NCI-H69 (cell line): ENCODE data around the gene MLPH.
A peak's percentile ranks its signal among the peaks of the same experiment; 100 is the strongest.

Experiments
- DNase-seq: peaks from one replicate; lab custom pipeline; 2025; lab: John Stamatoyannopoulos, UW

MLPH gene

GRCh38 chr2:237497009-237497837, 10.2 kb downstream of the MLPH start:
- DNase-seq, result peak; percentile 75

- DNase-seq, result no peak
These were observed 10.8 kb downstream of the MLPH start for GRCh38 chr2:237497838-237498186.

- no peak for DNase-seq
These were observed 11.3 kb downstream of the MLPH start for GRCh38 chr2:237498341-237498740.

- peak; percentile 5 for DNase-seq
These were observed 13.8 kb downstream of the MLPH start for GRCh38 chr2:237500681-237501424.

- DNase-seq, result no peak
These were observed 15.0 kb downstream of the MLPH start for GRCh38 chr2:237501892-237502513.

GRCh38 chr2:237503201-237503600, 16.1 kb downstream of the MLPH start:
- no peak for DNase-seq

GRCh38 chr2:237505188-237505939, 18.3 kb downstream of the MLPH start:
- no peak for DNase-seq

- DNase-seq, result no peak
These were observed 20.5 kb downstream of the MLPH start for GRCh38 chr2:237507512-237507911.

GRCh38 chr2:237508361-237508760, 21.3 kb downstream of the MLPH start:
- DNase-seq, result no peak

- no peak for DNase-seq
These were observed 22.1 kb downstream of the MLPH start for GRCh38 chr2:237509151-237509550.

- peak; percentile 56 for DNase-seq
These were observed 22.9 kb downstream of the MLPH start for GRCh38 chr2:237509905-237510304.

GRCh38 chr2:237510502-237511217, 23.6 kb downstream of the MLPH start:
- DNase-seq, result no peak

GRCh38 chr2:237511433-237511832, 24.4 kb downstream of the MLPH start:
- DNase-seq, result no peak

GRCh38 chr2:237511885-237512405, 24.9 kb downstream of the MLPH start:
- DNase-seq, result no peak

- DNase-seq, result peak; percentile 75
These were observed 25.9 kb downstream of the MLPH start for GRCh38 chr2:237512774-237513466.

- no peak for DNase-seq
These were observed 26.6 kb downstream of the MLPH start for GRCh38 chr2:237513693-237514092.

GRCh38 chr2:237514474-237515130, 27.6 kb downstream of the MLPH start:
- no peak for DNase-seq

- no peak for DNase-seq
These were observed 28.1 kb downstream of the MLPH start for GRCh38 chr2:237515166-237515565.

GRCh38 chr2:237515621-237516275, 28.7 kb downstream of the MLPH start:
- no peak for DNase-seq

GRCh38 chr2:237517163-237517562, 30.1 kb downstream of the MLPH start:
- no peak for DNase-seq
